8988T (cell line): Measurements from ENCODE around the gene GALK2.

Source experiments
- DNase-seq: peaks from one replicate; pipeline ENCODE4 v3.0.0; 2011

GALK2 gene

GRCh38 chr15:49169880-49170597 lies at the start of gene GALK2:
Gene GALK2 (plus strand): TSS chr15:49170247. CDS start chr15:49170323, 76 bp downstream.
- DNase-seq: peak; percentile 27

GRCh38 chr15:49120832-49121231 lies 49.2 kb upstream of the GALK2 start:
- DNase-seq: no peak

- no peak for DNase-seq
These were observed 48.1 kb upstream of the GALK2 start for GRCh38 chr15:49121901-49122300.

- no peak for DNase-seq
These were observed 47.4 kb upstream of the GALK2 start for GRCh38 chr15:49122541-49123062.

GRCh38 chr15:49124371-49124770 lies 45.7 kb upstream of the GALK2 start:
- DNase-seq: no peak

- DNase-seq: no peak
These were observed 38.6 kb upstream of the GALK2 start for GRCh38 chr15:49131403-49131802.

GRCh38 chr15:49134683-49135341 lies 35.2 kb upstream of the GALK2 start:
- DNase-seq: no peak

- no peak for DNase-seq
These were observed 34.6 kb upstream of the GALK2 start for GRCh38 chr15:49135342-49135857.

- DNase-seq: no peak
These were observed 34.1 kb upstream of the GALK2 start for GRCh38 chr15:49135911-49136310.

GRCh38 chr15:49137861-49138260 lies 32.2 kb upstream of the GALK2 start:
- DNase-seq: no peak

- no peak for DNase-seq
These were observed 24.1 kb upstream of the GALK2 start for GRCh38 chr15:49145651-49146609.

GRCh38 chr15:49148298-49148697 lies 21.7 kb upstream of the GALK2 start:
- no peak for DNase-seq

GRCh38 chr15:49148727-49149126 lies 21.3 kb upstream of the GALK2 start:
- no peak for DNase-seq

GRCh38 chr15:49151831-49152230 lies 18.2 kb upstream of the GALK2 start:
- no peak for DNase-seq

GRCh38 chr15:49152552-49153312 lies 17.3 kb upstream of the GALK2 start:
- DNase-seq: no peak

GRCh38 chr15:49154359-49154758 lies 15.7 kb upstream of the GALK2 start:
- no peak for DNase-seq

GRCh38 chr15:49154799-49155109 lies 15.3 kb upstream of the GALK2 start:
- DNase-seq: no peak

GRCh38 chr15:49155110-49155833 lies 14.8 kb upstream of the GALK2 start, which contains the start of gene COPS2:
Gene COPS2 (minus strand): TSS chr15:49155599. CDS start chr15:49155578, 21 bp downstream.
- peak; percentile 29 for DNase-seq

- no peak for DNase-seq
These were observed 14.0 kb upstream of the GALK2 start for GRCh38 chr15:49155834-49156627.

- no peak for DNase-seq
These were observed 6.4 kb upstream of the GALK2 start for GRCh38 chr15:49163678-49164077.

- no peak for DNase-seq
These were observed 5.2 kb upstream of the GALK2 start for GRCh38 chr15:49164865-49165264.
